ENCODE measurements around the gene GCDH. TPM values are rescaled to one million over a fixed set of nuclear protein-coding genes. Genes with fewer than 3 reads are reported as not detected.

Gene GCDH
- total RNA-seq, 1 donor from 2014 or later = 39.5 TPM

GRCh38 chr19:12864143-12864542, 26.8 kb upstream of the GCDH start:
- Histone ChIP-seq H3K36me3 (no peaks in the 10 kb centered on the region), H3K4me1 (peaks cover 5% of the 10 kb centered on the region), H4K20me1 (ENCODE audit: low read depth) (no peaks in the 10 kb centered on the region), H3K9ac (no peak overlapping the region), H2AFZ (replicated peaks) (no peak overlapping the region), H3K4me3 (no peak overlapping the region), H3K27ac (no peak overlapping the region), H3F3A (ENCODE audit: low read depth) (peaks cover 13% of the 10 kb centered on the region), H3K79me2 (ENCODE audit: low read depth) (no peaks in the 10 kb centered on the region), H3K27me3 (no peaks in the 10 kb centered on the region), H3K9me3 (ENCODE audit: low read depth) (no peaks in the 10 kb centered on the region), H3K4me2 (no peak overlapping the region)
- Mint-ChIP-seq H3K9me3 (no peaks in the 10 kb centered on the region), H3K4me1 (peaks cover 9% of the 10 kb centered on the region), H3K4me3 (no peak overlapping the region), H3K36me3 (peaks cover 9% of the 10 kb centered on the region), H3K27me3 (ENCODE audit: insufficient read depth, low read depth) (peaks cover 7% of the 10 kb centered on the region), H3K27ac (no peak overlapping the region)
- TF ChIP-seq EZH2phosphoT487 (IDR thresholded peaks at IDR 0.05) (no peak), EZH2 (IDR thresholded peaks at IDR 0.05) (no peak)
- TF ChIP-seq, protein P1, sequence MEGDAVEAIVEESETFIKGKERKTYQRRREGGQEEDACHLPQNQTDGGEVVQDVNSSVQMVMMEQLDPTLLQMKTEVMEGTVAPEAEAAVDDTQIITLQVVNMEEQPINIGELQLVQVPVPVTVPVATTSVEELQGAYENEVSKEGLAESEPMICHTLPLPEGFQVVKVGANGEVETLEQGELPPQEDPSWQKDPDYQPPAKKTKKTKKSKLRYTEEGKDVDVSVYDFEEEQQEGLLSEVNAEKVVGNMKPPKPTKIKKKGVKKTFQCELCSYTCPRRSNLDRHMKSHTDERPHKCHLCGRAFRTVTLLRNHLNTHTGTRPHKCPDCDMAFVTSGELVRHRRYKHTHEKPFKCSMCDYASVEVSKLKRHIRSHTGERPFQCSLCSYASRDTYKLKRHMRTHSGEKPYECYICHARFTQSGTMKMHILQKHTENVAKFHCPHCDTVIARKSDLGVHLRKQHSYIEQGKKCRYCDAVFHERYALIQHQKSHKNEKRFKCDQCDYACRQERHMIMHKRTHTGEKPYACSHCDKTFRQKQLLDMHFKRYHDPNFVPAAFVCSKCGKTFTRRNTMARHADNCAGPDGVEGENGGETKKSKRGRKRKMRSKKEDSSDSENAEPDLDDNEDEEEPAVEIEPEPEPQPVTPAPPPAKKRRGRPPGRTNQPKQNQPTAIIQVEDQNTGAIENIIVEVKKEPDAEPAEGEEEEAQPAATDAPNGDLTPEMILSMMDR (IDR thresholded peaks at IDR 0.05) = no peak
- no peak for DNase-seq (ENCODE audit: low spot score)

- DNase-seq (ENCODE audit: low spot score) = no peak
- Mint-ChIP-seq H3K27ac (no peak overlapping the region), H3K9me3 (no peaks in the 10 kb centered on the region), H3K4me1 (peaks cover 9% of the 10 kb centered on the region), H3K36me3 (peaks cover 11% of the 10 kb centered on the region), H3K27me3 (ENCODE audit: insufficient read depth, low read depth) (peaks cover 7% of the 10 kb centered on the region), H3K4me3 (no peak overlapping the region)
- TF ChIP-seq, protein P1 (IDR thresholded peaks at IDR 0.05) = no peak
- TF ChIP-seq EZH2phosphoT487 (IDR thresholded peaks at IDR 0.05) (no peak), EZH2 (IDR thresholded peaks at IDR 0.05) (no peak)
- H3K27ac ChIP-seq = no peak overlapping the region
- H3K27me3 ChIP-seq = no peaks in the 10 kb centered on the region
- H3K4me3 ChIP-seq = no peak overlapping the region
- H3F3A ChIP-seq (ENCODE audit: low read depth) = peaks cover 13% of the 10 kb centered on the region
- H3K9me3 ChIP-seq (ENCODE audit: low read depth) = no peaks in the 10 kb centered on the region
- H4K20me1 ChIP-seq (ENCODE audit: low read depth) = no peaks in the 10 kb centered on the region
- no peak overlapping the region for H3K4me2 ChIP-seq
- H3K36me3 ChIP-seq = no peaks in the 10 kb centered on the region
- no peak overlapping the region for H3K9ac ChIP-seq
- no peak overlapping the region for H2AFZ ChIP-seq (replicated peaks)
- H3K4me1 ChIP-seq = peaks cover 5% of the 10 kb centered on the region
- H3K79me2 ChIP-seq (ENCODE audit: low read depth) = no peaks in the 10 kb centered on the region
These were observed 25.9 kb upstream of the GCDH start for GRCh38 chr19:12864721-12865715.

DNA sequence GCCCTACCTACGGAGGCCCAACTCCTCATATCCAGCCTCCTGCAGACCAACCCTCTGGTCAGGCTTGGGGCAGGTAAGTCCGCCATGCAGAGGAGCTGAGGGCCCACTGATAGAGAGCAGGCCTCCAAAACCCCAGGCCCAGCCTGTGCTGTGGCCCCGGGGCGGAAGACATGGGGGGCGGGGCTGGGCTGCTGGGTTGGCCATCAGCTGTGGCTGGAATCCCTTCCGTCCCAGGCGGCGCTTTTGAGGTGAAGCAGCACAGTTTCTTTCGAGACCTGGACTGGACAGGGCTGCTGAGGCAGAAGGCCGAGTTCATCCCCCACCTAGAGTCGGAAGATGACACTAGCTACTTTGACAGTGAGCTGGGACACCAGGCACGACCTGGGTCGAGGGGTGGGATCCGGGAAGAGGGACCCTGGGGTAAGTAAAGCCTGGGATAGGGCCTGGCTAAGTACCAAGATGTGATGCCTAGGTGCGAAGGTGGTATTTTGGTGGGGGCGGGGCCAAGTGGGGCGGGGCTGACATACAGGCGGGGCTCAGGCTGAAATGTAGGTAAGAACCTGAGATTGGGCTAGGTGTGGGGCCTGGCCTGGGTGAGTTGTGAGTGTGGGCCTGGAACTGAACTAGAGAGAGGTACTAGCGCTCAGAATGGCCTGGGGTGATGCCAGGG, 25.1 kb upstream of the GCDH start:
- H3K36me3 ChIP-seq = no peaks in the 10 kb centered on the region
- Mint-ChIP-seq H3K9me3 (no peaks in the 10 kb centered on the region), H3K4me3 (peak overlapping the region; percentile 66), H3K4me1 (peaks cover 9% of the 10 kb centered on the region), H3K27me3 (ENCODE audit: insufficient read depth, low read depth) (peaks cover 12% of the 10 kb centered on the region), H3K27ac (no peak overlapping the region), H3K36me3 (peaks cover 8% of the 10 kb centered on the region)
- no peak overlapping the region for H3K27ac ChIP-seq
- TF ChIP-seq EZH2 (IDR thresholded peaks at IDR 0.05) (no peak), EZH2phosphoT487 (IDR thresholded peaks at IDR 0.05) (no peak)
- TF ChIP-seq, protein P1 (IDR thresholded peaks at IDR 0.05) = no peak
- no peaks in the 10 kb centered on the region for H3K27me3 ChIP-seq
- H3F3A ChIP-seq (ENCODE audit: low read depth) = peaks cover 13% of the 10 kb centered on the region
- peak; percentile 13 for DNase-seq (ENCODE audit: low spot score)
- no peak overlapping the region for H3K4me3 ChIP-seq
- no peak overlapping the region for H3K4me2 ChIP-seq
- no peak overlapping the region for H3K9ac ChIP-seq
- H3K4me1 ChIP-seq = peaks cover 5% of the 10 kb centered on the region
- H4K20me1 ChIP-seq (ENCODE audit: low read depth) = no peaks in the 10 kb centered on the region
- H2AFZ ChIP-seq (replicated peaks) = no peak overlapping the region
- no peaks in the 10 kb centered on the region for H3K79me2 ChIP-seq (ENCODE audit: low read depth)
- no peaks in the 10 kb centered on the region for H3K9me3 ChIP-seq (ENCODE audit: low read depth)
